Measurements from ENCODE around the gene PEPD.
A peak's percentile ranks its signal among the peaks of the same experiment; 100 is the strongest.

The PEPD gene

DNA sequence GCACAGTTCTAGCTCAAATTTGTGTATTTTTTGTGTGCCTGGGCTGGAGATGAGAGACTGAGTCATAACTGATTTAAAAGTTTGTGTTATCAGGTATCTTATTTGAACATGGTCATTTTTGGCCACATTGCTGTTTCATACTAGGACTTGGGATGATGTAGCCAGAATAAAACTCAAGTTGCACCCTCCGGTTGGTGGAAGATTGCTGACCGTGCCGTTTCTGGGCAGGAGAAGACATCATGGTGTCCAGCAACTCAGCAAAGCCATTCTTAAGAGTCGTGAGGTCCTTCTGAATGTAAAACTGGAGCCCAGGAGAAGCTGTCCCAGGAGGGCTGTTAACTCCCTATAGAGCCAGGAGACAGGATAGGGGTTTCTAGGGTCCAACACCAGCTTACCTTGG lies 140.5 kb downstream of the PEPD start:
- no peak for DNase-seq

DNA sequence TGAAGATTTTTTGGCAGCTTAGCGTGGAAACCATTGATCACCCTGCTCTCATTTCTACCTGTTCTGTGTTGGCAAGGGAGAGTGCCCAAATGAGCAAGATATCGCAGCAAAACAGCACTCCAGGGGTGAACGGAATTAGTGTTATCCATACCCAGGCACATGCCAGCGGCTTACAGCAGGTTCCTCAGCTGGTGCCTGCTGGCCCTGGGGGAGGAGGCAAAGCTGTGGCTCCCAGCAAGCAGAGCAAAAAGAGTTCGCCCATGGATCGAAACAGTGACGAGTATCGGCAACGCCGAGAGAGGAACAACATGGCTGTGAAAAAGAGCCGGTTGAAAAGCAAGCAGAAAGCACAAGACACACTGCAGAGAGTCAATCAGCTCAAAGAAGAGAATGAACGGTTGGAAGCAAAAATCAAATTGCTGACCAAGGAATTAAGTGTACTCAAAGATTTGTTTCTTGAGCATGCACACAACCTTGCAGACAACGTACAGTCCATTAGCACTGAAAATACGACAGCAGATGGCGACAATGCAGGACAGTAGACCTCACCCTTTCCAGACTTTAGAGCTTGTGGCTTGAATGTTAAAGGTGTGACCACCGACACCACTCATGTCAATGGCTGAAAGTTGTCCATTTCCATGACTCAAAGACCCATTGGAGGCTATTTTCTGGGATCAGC lies 142.3 kb downstream of the PEPD start:
- DNase-seq = no peak

DNA sequence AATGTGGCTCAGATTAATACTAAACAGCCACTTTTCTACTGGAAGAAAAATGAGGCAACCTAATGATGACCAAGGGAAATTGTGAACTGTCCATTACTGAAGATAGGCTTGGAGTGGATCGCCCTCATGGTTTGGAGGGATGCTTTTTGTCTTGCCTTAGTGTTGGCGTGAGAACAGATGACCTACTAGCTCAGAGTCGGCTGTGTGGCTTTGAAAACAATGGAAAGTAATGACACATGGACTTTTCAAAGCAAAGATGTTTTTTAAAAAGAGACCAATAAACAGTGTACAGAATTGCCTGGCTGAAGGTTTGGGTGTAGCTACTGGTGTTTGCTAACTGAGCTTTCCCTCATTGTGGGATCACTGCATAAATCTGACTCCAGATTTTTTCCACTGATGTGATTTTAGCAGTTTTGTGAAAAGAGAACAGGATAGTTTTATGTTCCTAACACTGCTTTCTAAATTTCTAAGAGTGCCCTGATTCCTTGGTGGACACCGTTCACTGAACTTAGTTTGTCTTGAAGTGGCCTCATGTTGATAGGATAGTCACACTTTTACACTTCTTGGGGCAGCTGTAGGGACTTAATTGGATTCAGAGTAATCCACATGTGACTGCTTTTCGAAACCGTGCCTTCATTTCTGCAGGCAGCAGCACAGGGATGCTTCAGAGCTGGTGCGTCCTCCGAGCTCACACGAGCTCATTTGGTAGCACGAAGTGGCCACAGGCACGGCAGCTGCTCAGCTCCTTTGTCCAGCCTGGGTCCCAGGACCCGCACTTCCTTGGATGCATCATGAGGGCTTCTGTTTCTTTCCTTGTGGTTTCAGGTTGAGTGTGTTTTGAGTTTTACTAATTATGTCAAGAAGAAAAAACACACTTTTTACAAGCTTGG lies 143.8 kb downstream of the PEPD start:
- peak in 1 of 2 donors; percentile 24 for DNase-seq

DNA sequence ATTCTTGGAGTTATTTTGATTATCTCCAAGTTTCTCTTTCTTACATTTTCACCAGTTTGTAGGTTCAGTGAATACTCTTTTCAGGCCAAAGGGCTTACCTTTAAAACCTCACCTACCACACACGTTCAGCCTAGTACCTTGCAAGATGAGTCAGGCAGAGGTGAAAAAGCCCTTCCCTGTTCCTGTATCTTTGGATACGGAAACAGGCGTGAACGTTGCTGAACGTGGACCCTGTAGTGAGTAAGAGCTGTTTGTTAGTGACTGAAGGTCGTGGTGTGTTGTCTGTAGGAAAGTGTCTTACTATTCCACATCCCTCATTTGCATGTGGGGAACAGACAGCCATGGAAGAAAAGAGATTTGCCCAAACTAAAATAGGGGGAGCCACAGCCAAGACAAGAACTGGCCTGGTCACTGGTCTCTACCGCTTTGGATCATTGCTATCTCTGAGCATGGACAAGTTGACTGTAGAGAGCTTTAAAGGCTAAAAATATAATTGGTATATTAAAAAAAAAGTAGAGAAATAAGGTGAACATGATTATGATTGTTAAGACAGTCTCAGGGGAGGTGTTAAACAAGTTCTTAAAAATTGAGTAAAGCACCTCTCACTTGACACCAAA lies 144.5 kb downstream of the PEPD start:
- DNase-seq = no peak

DNA sequence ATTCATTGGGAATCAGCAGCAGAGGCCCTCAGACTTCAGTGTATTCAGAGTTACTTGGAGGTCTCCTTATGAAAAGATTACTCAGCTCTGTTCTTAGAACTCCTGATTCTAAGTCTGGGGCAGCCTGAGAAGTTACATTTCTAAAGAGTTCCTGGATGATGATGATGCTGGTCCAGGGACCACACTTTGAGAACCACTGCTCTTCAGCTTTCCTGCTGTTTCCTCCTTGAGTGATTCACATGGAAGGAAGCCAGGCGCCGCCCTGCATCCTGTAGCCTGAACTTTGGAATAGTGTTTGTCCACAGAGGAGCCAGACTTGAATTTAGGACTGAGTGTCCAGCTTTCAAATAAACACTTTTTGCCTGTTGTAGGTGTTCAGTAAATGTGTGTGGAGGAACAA lies 145.2 kb downstream of the PEPD start:
- no peak for DNase-seq

DNA sequence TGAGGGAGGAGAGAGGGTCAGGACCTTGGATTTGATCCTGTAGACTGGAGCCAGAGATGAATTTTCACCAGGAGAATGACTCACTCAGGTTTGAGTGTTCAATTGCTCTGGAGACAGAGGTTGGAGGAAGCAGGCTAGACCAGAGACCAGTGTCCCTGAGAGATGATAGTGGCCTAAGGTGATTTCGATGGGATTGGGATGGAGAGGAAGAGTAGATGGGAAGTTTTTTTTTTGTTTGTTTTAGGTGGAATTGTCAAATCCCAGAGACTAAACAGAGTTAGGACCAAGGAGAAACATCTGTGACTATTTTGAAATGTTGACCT lies 145.8 kb downstream of the PEPD start:
- no peak for DNase-seq

DNA sequence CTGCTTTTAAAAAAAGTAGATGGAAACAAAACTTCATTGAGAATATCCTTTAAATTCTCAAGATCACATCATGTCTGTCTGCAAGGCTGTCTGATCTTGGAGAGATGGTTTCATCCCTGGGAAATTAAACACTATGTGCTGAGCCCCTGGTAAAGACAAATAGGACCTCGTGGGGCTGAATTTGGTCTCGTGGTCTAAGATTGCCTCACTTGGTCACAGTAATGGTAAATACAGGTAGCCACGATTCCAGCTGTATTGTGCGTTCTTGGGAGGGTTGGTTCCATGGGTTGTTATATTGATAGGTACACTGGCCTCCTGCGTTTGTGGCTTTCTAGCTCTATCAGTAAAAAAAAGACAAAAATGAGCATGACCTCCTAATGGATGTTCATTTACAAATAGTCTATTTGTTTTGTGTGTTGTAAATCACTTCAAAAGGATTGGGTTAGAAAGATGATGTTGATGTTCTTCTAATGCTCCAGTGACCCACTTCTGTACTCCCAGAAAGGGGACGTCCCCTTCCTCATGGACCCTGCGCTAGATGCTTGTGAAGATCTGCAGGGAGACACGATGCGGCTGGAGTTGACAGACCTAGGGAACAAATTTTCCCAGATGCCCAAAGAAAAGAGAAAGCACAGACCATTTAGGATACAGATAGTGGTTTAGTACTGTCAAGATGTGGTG lies 146.3 kb downstream of the PEPD start:
- DNase-seq = no peak

DNA sequence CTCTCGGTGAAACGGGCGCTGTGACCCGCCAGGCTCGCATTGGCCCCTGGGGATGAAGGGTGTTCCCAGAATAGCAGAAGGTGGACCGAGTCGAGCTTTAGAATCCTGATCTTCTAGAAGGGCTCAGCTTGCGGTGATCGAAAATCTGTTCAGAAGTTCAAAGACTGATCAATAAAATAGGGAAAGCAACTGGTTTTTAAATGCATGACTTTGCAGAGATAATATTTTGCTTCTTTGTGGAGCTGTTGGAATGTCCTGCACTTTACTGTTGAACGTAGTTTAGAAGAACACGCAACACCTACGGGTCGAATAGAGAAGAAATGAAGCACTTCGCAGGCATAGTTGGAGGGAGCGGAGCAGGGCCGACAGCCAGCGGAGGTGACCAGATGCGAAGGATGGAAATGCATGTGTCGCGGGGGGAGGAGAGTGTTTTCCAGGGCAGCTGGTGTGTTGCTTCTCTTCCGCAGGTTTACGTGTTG lies 147.3 kb downstream of the PEPD start:
- peak in 1 of 2 donors; percentile 18 for DNase-seq

DNA sequence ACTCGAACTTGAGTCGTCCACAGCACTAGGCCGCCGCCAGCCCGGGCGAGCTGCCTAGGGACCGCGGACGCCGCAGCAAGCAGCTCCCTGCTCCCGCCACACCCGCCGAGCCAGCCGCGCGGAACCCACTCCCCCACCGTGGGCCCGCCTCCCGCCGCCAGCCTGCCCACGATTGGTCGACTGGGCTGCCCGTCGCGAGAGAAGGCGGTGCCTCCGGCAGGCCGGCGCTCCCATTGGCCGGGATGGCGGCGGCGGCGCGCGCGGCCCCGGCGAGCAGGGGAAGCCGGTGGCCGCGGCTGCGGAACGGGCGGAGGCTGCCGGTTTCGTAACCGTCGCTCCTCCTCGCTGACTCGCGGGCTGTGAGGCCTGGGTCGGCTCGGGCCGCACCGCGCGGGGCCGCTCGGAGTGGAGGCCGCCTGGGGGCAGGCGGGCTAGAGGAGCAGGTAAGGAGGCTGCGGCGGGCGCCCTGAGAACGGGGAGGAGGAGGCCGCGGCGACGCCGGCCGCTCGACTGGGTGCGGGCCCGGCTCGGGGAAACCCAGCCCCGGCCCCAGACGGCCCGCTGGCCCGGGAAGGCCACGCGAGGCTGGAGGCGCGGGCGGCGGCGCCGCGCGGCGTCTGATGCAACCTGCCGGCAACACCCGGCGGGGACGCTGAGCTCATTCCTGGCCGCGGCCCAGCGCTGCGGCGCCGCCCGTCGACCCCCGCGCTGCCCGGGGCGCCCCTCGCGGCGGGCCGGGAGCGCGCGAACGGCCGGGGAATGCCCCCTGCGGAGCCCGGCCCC lies 147.9 kb downstream of the PEPD start, which contains the start of gene CEBPG:
Gene CEBPG (plus strand): TSS at position 257 of the 783 bp plus-strand sequence. CDS start 5,531 bp downstream, outside the sequence.
- peak; percentile 95 to 96 for DNase-seq

DNA sequence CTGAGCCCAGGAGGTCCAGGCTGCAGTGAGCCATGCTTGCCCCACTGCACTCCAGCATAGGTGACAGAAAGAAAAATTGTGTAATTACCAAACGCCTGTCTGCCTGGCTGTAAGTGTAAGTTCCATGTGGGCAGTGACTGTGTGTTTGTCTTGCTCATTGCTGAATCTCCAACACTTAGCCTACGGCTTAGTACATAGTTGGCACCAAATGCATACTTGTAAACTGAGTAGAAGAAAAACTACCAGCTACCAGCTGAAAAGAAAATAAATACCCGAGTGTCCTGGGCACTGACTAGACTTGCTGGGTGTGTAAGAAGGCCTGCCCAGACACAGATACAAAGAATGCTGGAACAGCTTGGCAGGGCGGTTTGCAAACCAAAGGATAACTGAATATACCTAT lies 150.8 kb downstream of the PEPD start:
- no peak for DNase-seq

DNA sequence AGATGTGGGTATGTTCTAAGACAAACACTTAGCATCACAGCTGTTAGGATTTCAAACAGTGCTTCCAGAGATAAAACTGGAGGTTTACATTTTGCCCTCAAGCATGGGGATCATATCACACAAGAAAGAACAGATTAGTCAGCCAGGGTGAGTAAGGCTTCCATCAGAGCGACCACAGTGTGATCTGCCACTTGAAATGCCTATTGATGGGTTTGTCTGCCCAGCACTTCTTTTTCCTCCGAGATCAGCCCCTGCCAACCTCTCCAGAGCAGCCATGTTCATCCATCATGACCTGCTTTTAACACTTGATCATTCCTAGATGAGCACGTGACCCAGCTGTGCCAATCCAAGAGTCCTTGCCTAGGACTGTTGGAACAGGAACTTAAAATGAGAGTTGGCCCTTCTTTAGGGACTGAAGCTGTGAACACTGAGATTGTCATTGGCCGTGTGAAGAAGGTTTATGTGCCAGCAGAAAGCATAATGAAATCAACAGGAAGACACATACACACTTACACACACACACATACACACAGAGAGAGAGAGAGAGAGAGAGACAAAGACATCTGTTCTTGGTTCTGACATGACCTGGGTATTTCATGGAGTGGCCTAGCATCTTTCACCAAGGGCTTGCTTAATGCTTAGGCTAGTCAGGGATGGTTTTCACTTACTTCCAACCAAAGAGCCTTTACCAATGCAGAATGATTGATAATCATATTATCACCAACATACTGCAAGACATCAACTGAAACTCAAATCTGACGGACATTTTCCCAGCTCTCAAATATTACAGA lies 153.3 kb downstream of the PEPD start:
- peak in 1 of 2 donors; percentile 11 for DNase-seq

DNA sequence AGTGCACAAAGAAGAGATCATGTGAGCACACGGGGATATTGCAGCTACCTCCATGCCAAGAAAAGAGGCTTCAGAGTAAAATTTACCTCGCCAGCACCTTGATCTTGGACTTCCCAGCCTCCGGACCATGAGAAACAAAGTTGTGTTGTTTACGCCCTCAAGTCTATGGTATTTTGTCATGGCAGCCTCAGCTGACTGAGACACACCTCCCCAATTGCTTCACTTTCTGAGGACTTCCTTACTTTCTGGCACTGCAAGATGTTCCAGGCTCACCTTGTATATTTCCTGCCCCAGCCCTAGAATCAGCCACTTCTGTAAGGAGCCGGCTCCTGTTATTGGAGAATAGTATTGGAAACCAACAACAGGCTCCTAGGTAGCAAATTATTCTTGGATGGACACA lies 154.7 kb downstream of the PEPD start:
- peak; percentile 26 to 46 for DNase-seq

DNA sequence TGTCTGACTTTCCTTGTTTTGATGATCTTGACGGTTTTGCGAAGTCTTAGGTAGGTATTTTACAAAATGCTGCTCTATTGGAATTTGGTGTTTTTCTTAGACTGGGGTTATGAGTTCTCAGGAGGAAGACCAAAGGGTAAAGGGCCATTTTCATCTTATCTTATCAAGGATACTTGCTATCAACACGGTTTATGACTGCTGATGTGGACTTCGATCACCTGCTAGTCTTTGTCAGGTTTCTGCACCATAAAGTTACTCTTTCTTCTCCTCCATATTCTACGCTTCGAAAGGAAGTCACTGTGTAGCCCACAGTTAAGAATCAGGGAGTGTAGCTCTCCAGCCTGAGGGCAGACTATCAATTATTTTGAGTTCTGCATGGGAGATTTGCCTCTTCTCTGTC lies 155.5 kb downstream of the PEPD start:
- no peak for DNase-seq

DNA sequence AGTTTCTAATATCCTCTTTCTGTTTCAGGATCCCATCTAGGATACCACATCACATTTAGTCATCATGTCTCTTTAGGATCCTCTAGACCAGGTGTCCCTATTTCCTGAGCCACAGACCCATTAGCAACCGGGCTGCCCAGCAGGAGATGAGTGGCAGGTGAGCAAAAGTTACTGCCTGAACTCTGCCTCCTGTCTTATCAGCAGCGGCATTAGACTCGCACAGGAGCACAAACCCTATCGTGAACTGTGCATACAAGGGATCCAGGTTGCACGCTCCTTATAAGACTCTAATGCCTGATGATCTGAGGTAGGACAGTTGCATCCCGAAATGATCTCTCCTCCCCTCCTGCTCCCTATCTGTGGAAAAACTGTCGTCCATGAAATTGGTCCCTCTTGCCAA lies 155.9 kb downstream of the PEPD start:
- no peak for DNase-seq

DNA sequence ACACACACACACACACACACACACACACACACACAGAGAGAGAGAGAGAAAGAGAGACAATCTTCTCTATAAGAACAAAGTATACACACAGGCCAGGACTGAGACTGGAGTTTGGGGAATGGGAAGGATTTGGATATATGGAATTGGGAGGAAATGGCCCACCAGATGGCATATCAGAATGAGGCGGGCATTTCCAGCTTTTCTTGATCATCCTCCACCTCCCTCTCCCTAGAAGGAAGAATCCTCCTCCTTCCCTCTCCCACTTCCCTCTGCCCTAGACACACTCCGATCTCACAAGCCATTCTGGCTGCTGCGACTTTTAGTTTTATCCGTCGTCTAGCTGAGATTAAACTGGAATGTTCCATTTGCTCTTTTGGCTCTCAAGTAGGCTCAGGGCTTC lies 158.1 kb downstream of the PEPD start:
- no peak for DNase-seq

DNA sequence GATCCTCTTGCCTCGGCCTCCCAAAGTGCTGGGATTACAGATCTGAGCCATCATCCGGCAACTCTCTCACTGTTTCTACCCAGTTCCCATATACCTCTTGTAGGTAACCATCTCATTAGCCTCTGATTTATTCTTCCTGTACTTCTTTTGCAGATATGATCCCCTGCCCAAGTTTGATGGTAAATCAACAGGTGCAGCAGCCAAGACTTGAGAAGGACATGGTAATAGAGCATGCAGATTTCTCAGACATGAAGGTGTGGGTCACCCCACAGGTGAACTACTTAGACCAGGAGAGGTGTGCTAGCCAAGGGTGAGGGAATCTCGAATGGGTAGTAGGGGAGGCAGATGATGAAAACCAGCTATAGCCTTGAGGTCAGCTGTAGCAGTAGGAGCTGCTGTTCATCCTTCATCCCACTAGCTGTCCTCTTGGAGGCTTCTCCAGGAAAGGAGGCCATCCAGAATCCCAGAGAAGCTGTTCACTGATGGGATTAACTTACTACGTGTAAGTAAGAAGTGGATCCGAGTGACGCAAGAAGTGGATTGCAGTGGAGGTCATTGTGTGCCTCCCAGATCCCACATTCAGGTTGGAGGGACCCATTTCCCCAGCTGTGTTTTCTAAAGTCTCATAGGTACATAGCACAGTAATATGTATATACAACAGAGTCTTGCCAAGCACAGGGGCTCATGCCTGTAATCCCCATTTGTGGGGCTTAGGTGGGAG lies 158.9 kb downstream of the PEPD start:
- DNase-seq = no peak

DNA sequence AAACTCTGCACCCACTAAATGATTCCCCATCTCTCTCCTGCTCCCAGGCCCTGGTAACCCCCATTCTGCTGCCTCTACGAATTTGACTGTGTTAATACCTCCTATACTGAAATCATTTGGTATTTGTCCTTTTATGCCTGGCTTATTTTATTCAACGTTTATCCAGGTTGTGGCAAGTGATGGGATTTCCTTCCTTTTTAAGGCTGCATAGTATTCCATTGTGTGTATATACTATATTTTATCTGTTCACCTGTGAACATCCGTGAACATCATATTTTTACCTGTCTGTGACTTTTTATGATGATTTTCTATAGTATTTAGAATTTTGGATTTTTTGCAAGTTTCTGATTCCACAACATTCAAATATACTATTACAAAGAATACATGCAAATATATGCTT lies 162.0 kb downstream of the PEPD start:
- no peak for DNase-seq

DNA sequence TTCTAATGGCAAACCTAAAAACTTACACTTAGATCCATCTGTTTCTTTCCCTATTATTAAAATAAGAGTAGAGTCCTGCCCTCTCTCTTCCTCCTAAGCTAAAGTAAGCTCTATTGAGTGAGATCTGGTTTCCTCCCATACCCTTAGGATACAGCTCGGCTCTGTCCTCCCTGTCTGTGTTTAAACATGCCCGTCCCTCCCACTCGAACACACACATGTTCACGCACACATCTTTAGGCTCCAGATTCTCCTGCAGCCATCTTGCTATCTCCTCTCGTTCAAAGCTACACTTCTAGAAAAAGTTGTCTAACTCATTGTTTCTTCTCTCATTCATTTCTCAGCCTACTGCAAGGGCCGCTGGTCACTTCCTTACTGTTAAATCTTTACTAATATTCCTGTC lies 163.2 kb downstream of the PEPD start:
- no peak for DNase-seq

DNA sequence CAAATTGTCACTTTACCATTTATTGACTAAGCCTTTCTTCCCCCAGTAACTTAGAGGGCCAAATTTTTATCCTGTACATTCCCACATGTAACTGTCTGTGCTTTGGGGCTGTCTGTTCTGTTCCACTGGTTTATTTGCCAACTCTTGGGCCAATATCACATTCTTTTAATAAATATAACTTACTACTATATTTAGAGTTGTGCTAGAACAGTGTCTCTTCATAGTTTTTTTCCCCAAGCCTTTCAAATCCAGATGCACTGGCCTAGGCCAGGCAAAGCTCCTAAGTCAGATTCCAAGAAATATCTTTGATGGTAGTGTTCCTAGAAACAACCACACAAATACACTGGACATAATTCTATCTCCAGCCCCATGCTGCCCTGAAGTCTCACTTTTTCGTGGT lies 164.0 kb downstream of the PEPD start:
- no peak for DNase-seq

DNA sequence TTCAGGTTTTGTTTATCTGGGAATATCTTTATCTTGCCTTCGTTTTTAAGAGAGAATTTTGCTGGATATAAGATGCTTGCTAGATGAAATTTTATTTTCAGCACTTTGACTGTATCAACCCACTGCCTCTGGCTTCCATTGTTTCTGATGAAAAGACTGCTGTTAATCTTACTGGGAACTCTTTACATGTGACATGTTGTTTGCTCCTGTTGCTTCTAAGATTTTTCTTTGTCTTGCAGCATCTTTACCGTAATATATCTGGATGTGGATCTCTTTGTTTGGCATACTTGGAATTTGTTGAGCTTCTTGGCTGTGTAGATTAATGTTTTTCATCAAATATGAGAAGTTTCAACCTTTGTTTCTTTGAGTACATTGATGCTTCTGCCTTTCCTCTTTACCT lies 166.1 kb downstream of the PEPD start:
- DNase-seq = no peak
